ENCODE data around the gene NOS1AP.

Gene NOS1AP

DNA sequence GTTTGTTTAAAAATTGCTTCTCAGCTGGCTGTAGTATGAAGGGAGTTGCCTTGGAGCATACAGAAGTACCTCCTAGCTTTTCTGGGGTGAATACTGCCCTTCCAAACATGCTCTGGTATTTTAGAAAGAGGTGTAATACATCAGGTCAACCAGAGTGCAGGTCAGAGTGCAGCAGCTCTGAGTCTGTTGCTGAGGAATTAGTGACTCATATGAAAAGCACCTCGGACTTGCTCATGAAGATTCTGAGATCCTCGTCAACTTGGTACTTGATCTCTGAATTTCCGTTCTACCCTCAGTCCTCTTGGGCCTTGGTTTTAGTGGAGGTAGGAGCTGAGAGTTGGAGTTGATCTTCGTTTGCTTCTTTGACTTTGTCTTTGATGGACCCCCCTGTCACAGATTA lies 67.3 kb downstream of the NOS1AP start:
- peak; percentile 20 for DNase-seq (ENCODE audit: low read depth, low spot score)

DNA sequence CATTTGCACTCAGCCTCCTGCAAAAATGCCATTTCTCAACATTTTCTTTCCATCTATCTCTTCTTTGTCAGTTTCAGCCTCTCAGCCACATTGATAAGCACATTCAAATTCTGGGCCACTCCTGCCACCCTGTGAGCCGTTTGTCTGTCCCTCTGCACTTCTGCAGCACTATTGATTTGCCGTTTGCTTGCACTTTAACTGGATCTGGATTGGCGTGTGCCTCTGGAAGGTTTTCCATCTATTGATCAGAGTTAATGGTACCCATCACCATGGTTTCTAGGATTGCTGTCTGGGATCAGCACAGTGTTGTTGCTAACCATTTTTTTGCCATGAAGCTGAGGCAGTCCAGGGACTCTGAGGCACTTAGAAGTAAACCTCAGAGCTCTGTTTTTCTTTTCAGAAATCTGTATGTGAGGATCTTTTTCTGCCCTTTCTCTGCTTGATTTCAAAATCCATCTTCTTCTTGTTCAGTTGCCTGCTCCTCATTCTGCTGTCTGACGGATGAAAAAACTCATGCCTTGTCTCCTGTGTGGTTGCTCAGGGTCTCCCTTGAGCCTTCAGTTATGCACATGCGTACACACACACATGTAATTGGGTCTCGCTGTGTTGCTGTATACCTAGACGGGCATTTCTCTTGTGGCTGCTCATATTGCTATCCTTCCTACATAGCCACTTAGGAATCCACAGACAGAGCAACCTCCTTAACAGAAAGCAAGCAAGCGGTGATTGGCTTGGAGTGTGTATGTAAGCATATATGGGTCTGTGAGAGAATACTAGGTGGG lies 67.9 kb downstream of the NOS1AP start:
- no peak for DNase-seq (ENCODE audit: low read depth, low spot score)

DNA sequence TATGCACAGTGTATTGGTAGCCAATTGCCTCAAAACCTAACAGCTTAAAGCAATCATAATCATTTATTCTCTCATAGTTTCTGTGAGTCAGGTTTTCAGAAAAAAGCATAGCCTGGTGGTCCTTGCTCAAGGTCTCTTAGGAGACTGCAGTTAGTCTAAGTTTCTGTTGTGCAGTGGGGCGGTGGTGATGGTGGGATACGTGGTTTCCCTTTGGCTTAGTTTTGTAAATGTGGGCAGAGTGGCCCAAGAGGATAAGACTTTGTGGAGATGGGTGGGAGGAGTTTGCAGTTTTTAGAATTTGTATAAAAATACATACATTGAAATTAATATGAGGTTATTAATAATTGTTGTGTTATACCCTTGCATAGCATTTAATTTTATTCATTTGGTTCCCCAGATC lies 68.6 kb downstream of the NOS1AP start:
- DNase-seq (ENCODE audit: low read depth, low spot score), result no peak

DNA sequence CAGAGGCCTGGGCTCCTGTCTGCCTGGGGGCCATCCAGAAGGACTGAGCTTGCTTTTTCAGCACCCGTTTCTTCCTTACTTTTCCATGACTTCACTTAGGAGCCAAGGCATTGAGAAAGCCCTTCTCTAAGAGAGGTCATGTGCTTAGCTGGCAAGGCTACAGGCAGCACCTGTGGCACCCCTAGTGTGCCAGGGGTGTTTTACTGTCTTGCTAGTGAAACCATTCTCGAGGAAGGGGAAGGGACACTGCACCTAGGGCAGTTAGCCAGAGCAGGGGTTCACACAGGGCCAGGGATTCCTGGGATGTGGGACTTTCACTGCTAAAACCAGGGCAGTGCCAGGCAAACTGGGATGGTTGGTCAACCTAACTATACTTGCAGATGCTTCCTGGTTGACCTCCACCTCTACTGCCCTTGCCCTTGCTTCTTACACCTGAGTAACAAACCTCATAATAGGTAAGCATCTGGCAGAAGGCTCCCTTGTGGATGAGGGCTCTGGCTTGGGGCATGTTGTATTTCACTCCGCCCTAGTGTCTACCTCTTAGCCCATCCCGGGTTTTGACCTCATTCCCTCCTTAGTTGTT lies 69.2 kb downstream of the NOS1AP start:
- no peak for DNase-seq (ENCODE audit: low read depth, low spot score)

DNA sequence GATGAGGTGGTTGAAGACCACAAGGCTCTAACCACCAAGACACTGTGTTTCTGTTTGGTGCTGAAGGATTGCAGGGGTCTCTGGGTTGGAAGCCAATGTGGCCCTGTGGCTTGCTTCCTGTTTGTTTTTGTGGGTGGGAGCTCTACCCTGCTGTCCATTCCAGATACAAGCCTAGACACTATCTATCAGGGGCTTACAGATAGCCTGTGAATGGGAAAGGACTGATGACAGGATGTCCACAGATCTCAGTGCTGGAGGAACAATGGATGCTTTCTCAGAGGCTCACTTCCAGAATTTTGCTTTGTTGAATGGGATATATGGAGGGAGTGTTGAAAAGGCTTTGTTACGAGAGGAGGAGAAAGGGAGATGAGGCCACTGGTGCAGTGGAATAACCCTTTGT lies 69.7 kb downstream of the NOS1AP start:
- no peak for DNase-seq (ENCODE audit: low read depth, low spot score)

DNA sequence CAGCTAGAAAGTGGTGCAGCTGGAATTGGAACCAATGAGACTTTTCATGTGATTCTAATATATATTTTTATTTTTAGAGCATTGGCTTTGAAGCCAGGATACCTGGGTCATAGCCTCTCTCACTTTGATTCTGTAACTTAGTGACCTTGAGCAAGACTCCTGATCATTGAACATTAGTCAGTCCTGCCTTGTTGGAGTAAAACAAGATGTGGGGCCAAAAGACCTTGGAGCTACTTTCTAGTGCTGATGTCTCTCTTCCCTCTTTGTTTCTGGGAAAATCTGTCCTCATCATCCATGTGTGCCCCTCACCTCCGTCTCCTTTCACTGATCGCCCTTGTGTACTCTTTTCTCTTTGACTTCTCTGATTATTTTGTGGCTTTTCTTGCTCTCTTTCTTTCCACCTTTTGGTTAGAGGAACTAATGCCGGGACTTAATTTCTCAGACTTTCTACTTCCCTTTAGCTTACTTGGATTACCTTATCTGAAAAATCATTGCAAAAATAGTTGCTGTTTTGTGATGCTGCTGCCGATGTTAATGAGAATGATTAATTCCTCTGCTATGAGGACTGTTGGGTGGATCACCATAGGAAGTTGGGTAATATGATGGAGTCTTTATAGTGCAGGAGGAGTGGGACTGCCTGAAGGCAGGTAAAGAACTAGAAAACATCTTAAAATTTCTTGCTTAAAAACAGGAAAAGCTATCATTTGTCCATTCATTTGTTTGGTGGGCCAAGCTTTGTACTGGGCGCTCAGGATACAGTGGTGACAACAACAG lies 72.0 kb downstream of the NOS1AP start:
- DNase-seq (ENCODE audit: low read depth, low spot score), result no peak

DNA sequence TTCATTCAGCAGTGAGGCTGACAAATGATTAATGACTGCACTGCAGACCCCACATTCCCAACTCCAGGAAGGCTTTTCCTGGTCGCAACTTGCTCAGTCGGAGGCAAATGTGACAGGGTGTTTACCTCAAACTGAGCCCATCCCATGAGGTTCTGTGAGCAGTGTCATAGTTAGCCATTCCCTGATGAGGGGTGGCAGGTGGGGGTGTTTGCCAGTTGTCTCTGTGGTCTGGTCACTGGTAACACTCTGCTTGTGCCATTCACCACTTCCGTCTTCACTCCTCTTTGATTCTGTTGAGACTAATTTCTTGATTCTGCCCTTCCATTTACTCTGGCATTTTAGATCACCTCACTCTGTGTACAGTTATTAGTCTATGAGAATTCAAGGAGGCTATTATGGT lies 73.5 kb downstream of the NOS1AP start:
- DNase-seq (ENCODE audit: low read depth, low spot score), result no peak

DNA sequence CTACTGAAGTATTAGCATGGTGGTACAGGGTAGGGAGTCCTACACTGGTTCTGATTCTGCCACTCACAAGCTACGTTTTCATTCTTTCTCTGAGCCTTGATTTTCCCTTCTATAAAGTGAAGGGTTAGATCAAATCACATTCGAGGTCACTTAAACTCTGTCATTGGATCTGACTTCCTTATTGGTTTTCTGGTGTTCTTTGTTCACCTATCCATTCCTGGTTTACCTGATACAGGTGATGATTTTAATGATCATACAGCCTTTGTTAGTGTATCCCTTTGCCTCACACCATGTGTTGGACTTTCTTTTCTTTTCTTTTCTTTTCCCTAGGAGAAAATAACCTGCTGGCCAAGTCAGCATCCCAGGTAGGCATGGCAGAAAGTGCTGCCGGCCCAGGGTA lies 74.8 kb downstream of the NOS1AP start:
- DNase-seq (ENCODE audit: low read depth, low spot score), result no peak

DNA sequence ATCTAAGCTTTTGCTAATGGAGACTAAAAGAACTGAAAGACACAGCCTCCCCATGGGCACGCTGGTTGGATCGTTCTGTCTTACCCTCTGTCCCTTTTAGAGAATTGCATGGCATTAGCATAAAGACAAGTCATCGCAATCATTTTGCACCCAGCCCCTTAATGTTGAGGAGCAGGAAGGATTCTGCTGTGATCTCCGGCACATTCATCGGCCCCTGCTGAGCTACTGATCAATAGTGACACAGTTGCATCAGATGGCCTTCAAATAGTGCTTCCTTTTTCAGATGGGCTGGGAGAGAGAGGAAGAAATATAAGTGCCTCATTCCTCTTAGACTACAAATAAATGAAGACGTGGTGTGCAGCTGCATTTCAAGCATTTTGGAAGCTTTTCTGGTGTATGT lies 75.4 kb downstream of the NOS1AP start:
- no peak for DNase-seq (ENCODE audit: low read depth, low spot score)

DNA sequence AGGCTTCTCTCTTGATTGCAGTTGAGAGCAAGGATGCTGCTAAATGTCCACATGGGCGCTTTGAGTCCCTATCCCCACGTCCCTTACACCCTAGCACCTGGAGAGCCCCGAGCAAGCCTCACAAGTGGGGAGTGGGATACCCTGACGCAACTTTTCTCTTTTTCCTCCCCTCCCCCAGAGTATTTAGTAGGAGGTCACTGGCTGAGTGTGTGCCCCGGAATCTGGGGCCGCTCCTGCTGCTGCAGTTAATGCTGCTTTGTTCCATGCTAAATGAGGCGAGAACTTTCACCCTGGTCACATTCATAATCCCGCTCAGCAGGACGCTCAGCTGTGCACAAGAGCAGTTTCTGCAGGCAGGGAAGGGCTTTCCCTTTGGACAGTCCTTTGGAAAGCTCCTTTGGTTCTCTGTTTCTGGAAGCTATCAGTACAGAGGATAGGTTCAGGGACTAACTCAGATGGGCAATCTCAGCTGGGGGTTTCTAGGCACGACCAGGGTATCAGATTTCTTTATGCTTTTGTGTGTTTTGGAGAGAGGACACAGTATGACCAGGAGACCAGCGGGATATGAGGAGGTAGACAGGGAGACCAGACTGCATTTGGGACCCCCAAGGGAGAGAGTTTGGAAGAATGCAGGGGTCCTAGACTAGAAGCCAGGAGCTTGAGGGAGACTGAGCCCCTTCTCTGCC lies 75.9 kb downstream of the NOS1AP start:
- peak; percentile 44 for DNase-seq (ENCODE audit: low read depth, low spot score)

DNA sequence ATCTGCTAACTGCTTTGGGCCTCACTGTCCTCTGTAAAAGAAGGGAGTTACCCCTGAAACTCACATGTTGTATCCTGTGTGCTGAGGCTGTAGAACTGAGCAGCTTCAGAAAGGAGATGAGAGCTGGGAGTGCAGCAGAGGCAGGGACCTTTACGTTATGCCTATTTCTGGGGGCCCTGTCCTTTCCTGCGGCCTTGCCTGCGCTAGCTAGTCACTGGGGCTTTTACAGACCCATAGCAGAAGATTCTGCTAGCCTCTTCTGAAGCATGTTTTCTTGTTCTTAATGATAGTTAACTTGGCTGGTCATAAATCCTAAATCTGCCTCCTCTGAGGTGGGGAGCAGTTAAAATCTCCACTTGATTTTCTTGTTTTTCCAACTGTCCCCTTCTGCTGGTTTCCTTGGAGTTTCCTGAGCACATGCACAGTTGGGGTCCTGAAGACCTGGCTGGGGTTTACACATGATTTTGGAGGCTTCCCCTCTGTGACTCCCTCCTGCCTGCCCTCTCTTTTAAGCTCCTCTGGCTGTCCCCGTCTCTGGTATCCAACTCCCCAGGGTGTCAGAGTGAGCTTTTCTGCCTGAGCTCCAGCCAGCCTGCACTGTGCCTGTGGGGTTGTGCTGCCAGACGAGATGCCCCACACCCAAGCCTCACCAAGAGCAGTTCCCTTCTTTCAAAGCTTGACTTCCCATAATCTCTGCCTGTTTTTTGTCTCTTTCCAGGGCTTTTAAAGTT lies 76.6 kb downstream of the NOS1AP start:
- no peak for DNase-seq (ENCODE audit: low read depth, low spot score)

DNA sequence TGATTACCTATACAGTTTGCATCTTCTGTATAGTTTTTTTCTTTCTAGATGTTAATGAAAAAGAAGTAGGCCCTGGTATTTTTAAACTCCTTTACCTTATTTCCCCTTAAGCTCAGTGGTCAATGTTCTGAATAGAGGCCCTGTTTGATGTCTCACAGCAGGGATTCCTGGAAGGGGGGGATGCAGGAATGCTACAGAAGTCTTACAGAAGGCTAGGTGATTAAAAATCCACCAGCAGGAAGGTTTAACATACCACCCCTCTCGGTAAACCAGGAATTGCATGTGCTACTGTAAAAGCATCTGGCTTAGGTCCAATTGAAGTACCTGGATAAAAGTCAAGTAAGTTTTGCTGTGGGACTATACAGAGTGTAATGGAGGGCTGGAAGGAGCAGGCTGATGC lies 78.3 kb downstream of the NOS1AP start:
- DNase-seq (ENCODE audit: low read depth, low spot score), result peak; percentile 65

DNA sequence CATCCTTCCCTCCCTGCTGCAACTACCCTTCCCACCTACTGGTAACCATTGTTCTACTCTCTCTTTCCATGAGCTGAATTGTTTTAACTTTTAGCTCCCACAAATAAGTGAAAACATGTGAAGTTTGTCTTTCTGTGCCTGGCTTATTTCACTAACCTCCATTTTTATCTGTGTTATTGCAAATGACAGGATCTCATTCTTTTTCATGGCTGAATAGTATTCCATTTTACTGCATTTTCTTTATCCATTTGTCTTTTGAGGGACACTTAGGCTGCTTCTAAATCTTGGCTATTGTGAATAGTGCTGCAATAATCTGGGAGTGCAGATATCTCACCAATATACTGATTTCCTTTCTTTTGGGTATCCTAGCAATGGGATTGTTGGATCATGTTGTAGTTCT lies 80.6 kb downstream of the NOS1AP start:
- no peak for DNase-seq (ENCODE audit: low read depth, low spot score)

DNA sequence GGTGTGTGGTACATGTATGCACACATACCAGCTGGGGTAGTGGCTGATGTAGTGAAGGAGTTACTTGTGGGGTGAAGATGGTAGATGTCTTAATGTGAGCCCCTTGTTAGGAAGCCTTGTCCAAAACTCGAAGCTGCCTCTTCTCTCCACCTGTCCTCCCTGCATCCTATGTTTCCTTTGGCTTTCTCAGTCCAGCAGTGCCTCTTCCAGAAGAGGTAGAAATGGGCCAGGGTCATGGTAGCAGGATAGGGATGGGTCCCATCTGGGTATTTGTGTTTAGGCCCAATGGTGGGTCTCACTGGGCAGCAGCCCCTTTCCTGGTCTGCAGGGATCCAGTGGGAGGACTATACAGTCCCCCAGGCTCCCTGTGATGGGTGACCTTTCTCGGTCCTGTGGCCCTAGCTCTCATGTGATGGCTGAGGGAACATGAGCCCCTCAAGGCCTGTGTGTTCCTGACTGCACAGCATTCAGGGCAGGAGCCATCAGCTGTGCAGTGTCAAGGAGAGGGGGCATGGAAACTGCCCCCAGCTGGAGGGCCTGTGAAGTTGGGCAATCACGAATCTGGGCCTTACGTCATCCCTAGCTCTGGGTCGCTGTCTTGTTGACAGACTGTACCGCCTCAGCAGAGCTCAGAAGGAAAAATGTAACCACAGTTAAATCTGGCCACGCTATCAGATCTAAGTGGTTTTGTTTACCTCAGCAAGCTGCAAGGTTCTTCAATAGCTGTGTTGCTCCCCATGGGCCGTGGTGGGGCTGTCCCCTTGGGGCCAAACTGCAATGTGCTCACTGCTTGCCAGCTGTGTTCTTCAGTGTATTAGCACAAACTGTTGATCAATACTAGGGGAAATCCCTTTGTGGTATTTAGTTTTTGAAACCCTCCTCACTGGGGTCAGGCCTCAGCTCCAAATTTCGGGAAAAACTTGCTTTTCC lies 82.7 kb downstream of the NOS1AP start:
- peak; percentile 63 for DNase-seq (ENCODE audit: low read depth, low spot score)

DNA sequence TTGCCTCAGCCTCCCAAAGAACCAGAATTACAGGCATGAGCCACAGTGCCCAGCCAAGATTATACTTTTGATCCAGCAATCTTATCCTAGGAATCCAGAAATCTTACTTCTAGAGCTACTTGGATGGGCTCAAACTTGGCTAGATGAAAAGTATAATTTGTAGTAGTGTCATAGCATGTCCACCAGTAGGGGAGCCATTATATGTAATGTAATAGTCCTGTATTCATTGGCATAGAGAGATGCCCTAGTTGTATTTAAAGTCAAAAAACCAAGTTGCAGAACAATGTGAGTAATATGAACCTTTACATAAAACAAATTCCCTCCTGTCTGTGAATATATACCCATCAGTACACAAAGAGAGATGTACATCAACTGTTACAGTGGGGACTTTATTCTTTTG lies 83.9 kb downstream of the NOS1AP start:
- no peak for DNase-seq (ENCODE audit: low read depth, low spot score)

DNA sequence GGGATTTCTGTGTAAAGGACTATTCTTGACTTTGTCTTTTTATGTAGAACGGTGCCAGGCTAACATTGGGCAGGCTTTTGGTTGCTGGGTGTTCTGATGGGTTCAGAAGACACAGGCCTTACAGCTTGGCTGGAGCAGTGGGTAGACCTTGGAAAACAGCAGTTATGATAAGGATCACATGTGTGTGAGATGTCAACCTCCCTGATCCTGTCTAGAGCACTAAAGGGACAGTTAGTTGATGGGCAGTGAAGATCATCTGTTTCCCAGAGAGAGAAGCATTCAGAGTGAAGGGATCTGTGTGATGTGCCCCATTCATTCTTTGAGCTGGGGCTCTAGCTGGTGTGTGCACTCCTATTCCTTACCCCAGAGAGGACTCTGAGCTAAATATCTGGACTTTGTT lies 88.0 kb downstream of the NOS1AP start:
- DNase-seq (ENCODE audit: low read depth, low spot score), result no peak

DNA sequence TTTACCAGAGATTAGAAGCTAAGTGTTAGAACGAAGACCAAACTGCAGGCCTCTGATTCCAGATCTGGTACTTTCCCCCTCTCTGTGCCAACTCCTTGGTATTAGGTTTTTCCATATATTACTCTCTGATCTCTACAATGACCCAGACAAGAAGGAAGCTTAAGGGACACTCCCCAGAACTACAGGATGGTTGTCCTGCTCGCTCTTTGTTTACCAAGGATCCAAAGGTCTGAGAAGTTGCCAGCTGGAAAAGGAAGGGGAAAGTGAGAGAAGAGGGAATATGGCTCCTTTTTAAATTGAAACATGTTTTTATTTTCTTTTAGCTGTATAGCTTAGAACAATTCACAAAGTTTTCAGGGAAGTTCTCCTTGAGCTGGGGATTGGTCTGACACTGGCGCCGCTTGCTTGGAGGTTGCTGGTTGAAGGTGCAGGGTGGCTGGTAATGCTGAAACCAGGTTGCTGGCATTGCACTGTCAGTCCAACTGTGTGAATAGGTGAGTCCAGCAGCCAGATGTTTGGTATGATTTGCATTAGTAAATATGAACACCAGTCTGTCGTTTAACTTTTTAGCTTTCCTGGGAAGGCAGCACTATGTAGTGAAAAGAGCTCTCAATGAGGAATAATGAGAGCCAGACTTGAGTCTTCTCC lies 89.3 kb downstream of the NOS1AP start:
- DNase-seq (ENCODE audit: low read depth, low spot score), result no peak

DNA sequence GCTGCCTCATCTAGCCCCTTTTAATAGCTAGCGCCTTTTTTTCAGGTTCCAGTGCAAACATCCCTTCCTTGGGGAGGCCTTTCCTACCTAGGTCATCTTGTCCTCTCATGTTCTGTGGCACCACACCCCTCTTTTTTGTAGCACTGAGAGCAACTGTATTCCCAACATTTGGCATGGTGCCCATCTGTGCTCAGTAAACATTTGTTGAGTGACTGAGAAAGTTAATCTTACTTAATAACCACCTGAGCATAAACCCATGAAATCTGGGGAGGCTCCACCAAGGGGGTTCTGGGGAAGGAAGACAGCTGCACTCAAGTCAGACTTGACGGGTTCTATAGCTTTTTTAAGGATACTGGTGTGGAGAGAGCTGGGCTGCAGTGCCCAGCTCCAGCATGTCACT lies 90.0 kb downstream of the NOS1AP start:
- DNase-seq (ENCODE audit: low read depth, low spot score), result no peak

DNA sequence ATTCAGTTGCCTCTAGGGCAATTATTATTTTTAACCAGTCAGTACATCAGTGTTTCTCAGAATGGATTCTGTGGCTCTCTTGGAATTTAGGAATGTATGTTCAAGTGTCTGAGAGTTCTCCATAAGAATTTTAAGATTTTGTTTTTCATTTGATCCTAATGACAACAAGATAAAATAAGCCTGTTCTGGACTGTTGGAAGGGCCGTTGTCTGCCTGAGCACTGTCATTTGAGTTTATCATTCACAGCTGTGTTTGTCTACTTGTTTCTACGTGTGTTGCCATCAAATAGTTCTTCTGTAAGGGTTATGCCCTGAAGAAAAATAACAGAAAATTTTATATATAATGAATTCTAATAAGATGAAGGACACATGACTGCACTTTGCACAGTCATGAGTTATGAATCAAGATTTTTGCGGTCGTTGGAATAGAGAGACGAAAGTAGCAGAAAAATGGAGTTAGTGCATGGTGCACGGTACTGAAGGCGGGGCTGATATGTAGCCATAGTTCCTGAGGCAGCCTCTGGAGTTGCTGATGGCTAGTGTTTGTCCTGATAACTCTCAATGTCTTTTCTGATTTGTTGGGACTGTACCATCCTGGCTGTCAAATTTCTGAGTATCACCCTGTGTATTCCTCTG lies 92.5 kb downstream of the NOS1AP start:
- DNase-seq (ENCODE audit: low read depth, low spot score), result no peak

DNA sequence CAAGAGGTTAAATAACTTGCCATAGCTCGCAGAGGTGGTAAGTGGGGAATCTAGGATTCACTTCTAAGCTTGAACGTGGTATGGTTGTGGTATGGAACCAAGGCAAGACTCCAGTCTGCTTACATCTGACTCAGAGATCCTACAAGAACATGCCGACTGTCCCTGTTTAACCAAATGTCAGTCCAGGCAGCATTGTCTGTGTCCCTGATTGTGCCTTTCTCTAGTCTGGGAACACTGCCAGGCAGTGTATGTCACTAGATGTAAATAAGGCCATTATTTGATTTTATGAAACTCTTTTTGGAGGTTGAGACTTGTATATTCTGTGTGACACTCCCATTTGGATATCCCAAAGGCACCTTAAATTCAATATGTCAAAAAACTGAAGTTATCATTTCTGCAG lies 96.0 kb downstream of the NOS1AP start:
- DNase-seq (ENCODE audit: low read depth, low spot score), result no peak
